ENCODE results near the gene GALNT11.

The GALNT11 gene

DNA sequence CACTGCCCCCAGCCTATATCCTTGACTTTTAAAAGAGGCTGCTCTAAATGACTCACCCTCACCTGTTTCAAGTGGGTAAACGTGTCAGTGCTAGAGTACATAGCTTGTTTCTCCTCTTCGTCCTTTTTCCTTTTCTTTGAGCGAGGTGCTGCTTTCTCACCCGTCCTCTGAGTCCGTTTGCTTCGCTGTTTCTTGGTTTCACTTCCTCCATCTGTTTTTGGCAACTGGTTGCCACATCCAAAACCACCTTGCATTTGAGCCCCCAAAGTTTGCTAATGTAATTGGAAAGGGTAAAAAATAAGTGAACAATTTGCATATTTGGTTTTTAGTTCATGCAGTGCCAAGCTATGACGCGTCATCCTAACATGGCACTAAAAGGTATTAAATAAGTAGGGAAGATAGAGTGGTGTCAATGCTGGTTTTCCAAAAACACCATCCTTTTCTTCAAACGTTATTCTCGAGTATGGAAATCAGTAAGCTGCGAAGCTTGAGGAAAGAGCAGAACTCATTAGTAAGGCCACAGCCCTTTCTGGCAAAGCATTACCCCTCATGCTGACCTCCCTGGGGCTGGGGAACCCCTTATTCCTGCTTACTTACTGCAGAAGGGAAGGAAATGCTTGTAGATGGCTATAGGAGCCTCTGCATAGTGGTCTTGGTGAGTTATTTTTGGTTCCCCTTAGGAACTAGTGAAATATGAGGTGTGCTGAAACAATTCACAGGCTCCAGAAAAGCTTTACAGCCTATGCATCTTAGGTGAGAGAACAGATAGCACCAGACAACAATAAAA lies 133.5 kb downstream of the GALNT11 start:
- no peaks in the 10 kb centered on the region for H3K9me3 Mint-ChIP-seq
- H3K27ac Mint-ChIP-seq = peak overlapping the region; percentile 23
- no peak overlapping the region for H3K4me3 Mint-ChIP-seq
- H3K27me3 Mint-ChIP-seq (ENCODE audit: low read depth) = no peaks in the 10 kb centered on the region
- peaks cover 40% of the 10 kb centered on the region for H3K36me3 Mint-ChIP-seq (ENCODE audit: low read depth)
- peaks cover 4% of the 10 kb centered on the region for H3K4me1 Mint-ChIP-seq (ENCODE audit: low read depth)

DNA sequence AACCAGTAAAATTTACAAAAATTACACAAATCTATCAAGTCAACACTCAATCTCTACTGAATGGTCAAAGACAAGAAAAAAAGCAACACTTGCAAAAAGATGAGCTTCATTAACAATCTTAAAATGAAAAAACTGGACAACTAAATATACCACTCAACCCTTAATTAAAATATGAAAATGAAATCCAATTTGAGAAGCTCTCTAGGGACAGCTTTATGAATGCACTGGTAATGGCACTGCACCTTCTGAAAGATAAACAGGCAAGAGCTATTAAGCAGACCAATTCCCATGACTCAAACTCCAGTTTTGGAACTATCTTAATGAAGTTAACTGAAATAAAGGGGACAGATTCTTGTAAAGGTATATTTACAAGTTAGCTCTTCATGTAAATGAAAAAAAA lies 135.7 kb downstream of the GALNT11 start:
- Mint-ChIP-seq H3K4me3 (no peak overlapping the region), H3K36me3 (ENCODE audit: low read depth) (peaks cover 40% of the 10 kb centered on the region)

DNA sequence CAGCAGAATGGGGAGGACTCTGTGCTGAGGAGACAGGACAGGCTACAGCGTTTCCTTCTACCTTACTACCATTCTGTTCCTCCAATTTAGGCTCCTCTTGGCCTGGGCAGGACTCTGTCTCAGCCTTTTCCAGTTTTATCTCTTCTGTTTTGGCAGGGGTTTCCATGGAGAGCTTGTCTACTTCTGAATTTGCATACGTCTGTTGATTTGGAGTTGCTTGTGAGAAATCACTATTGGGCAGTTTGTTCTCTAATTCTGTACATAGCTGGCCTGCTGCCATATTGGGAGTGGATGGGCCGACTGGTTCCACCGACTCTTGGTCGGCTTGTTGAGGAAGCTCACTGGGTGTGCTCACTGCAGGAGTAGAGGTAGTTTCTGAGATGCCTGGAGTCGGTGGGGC lies 136.8 kb downstream of the GALNT11 start:
- peaks cover 42% of the 10 kb centered on the region for H3K36me3 Mint-ChIP-seq (ENCODE audit: low read depth)
- H3K9me3 Mint-ChIP-seq = no peaks in the 10 kb centered on the region
- no peaks in the 10 kb centered on the region for H3K27me3 Mint-ChIP-seq (ENCODE audit: low read depth)
- peaks cover 4% of the 10 kb centered on the region for H3K4me1 Mint-ChIP-seq (ENCODE audit: low read depth)
- no peak overlapping the region for H3K4me3 Mint-ChIP-seq
- H3K27ac Mint-ChIP-seq = no peak overlapping the region

More for the DNA sequence above, 135.7 kb downstream of the GALNT11 start:
- Mint-ChIP-seq H3K9me3 (no peaks in the 10 kb centered on the region), H3K27me3 (ENCODE audit: low read depth) (no peaks in the 10 kb centered on the region), H3K27ac (no peak overlapping the region), H3K4me1 (ENCODE audit: low read depth) (peaks cover 4% of the 10 kb centered on the region)
